GM12891 (cell line): ENCODE data around the gene AGBL1.

ENCODE experiments used
- POLR2A ChIP-seq: IDR thresholded peaks from 2 replicates; pipeline ENCODE4 v1.6.1; 2011; ENCODE audit warnings: low read depth, low read length, control low read depth
- TAF1 ChIP-seq: IDR thresholded peaks from 2 replicates; pipeline ENCODE4 v1.6.1; 2011; ENCODE audit warnings: low read depth, low read length, control low read depth

GRCh38 chr15:86916671-86917360 lies 837.1 kb downstream of the AGBL1 start:
- no peak for TF ChIP-seq TAF1
- TF ChIP-seq POLR2A = no peak
